ENCODE data around the gene CELF2.

Gene CELF2

DNA sequence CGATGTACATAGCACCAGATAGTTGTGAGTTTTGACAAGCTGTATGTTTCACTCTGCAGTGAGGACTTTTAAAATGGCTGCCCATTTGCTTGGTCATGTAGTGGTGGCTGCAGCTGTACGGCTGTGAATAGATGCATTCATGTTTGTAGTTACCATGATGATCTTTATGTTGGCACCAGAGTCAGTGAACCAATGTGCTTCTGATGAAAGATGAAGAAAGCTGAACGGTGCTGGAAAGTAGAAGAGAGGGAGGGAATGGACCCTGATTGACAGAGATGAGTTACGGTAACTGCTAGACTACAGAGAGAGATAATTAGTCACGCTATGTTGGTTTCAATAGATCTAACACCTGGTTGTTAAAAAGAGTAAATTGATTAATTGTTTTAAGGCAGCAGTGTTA lies 256.8 kb downstream of the CELF2 start:
- Histone ChIP-seq H3K4me2 (ENCODE audit: low read length) (no peak overlapping the region), H3K27me3 (ENCODE audit: control insufficient read depth, low read length) (peaks cover 40% of the 10 kb centered on the region), H3F3A (ENCODE audit: control insufficient read depth, insufficient read depth) (no peaks in the 10 kb centered on the region), H3K36me3 (ENCODE audit: control insufficient read depth, low read length) (no peaks in the 10 kb centered on the region), H4K20me1 (ENCODE audit: control insufficient read depth, insufficient read depth, low read depth, low read length) (no peaks in the 10 kb centered on the region), H3K4me3 (ENCODE audit: low read length) (no peak overlapping the region), H3K79me2 (ENCODE audit: control insufficient read depth, low read length) (no peaks in the 10 kb centered on the region), H3K9me3 (ENCODE audit: control insufficient read depth, insufficient read depth, low read length) (no peaks in the 10 kb centered on the region), H3K9me2 (replicated peaks; ENCODE audit: control insufficient read depth, low read length) (no peaks in the 10 kb centered on the region), H3K27ac (ENCODE audit: low read depth, low read length) (no peak overlapping the region), H3K4me1 (ENCODE audit: control insufficient read depth, low read length) (peaks cover 4% of the 10 kb centered on the region; the same call in 1 of the 2 replicates)
- TF ChIP-seq EZH2phosphoT487 (IDR thresholded peaks at IDR 0.05; ENCODE audit: borderline replicate concordance, low read length), result no peak
- TF ChIP-seq, protein P1, sequence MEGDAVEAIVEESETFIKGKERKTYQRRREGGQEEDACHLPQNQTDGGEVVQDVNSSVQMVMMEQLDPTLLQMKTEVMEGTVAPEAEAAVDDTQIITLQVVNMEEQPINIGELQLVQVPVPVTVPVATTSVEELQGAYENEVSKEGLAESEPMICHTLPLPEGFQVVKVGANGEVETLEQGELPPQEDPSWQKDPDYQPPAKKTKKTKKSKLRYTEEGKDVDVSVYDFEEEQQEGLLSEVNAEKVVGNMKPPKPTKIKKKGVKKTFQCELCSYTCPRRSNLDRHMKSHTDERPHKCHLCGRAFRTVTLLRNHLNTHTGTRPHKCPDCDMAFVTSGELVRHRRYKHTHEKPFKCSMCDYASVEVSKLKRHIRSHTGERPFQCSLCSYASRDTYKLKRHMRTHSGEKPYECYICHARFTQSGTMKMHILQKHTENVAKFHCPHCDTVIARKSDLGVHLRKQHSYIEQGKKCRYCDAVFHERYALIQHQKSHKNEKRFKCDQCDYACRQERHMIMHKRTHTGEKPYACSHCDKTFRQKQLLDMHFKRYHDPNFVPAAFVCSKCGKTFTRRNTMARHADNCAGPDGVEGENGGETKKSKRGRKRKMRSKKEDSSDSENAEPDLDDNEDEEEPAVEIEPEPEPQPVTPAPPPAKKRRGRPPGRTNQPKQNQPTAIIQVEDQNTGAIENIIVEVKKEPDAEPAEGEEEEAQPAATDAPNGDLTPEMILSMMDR (IDR thresholded peaks at IDR 0.05; ENCODE audit: low read depth, low read length, poor library complexity, severe bottlenecking), result no peak

GRCh38 chr10:11275651-11276050 lies 258.0 kb downstream of the CELF2 start:
- peaks cover 40% of the 10 kb centered on the region for H3K27me3 ChIP-seq (ENCODE audit: control insufficient read depth, low read length)
- H4K20me1 ChIP-seq (ENCODE audit: control insufficient read depth, insufficient read depth, low read depth, low read length), result no peaks in the 10 kb centered on the region
- H3K4me3 ChIP-seq (ENCODE audit: low read length), result no peak overlapping the region
- no peaks in the 10 kb centered on the region for H3K79me2 ChIP-seq (ENCODE audit: control insufficient read depth, low read length)
- H3K9me3 ChIP-seq (ENCODE audit: control insufficient read depth, insufficient read depth, low read length), result no peaks in the 10 kb centered on the region
- H3K27ac ChIP-seq (ENCODE audit: low read depth, low read length), result no peak overlapping the region
- no peak overlapping the region for H3K4me2 ChIP-seq (ENCODE audit: low read length)
- H3F3A ChIP-seq (ENCODE audit: control insufficient read depth, insufficient read depth), result no peaks in the 10 kb centered on the region
- no peaks in the 10 kb centered on the region for H3K36me3 ChIP-seq (ENCODE audit: control insufficient read depth, low read length)
- H3K9me2 ChIP-seq (replicated peaks; ENCODE audit: control insufficient read depth, low read length), result no peaks in the 10 kb centered on the region
- no peaks in the 10 kb centered on the region for H3K4me1 ChIP-seq (ENCODE audit: control insufficient read depth, low read length)
- no peak for TF ChIP-seq EZH2phosphoT487 (IDR thresholded peaks at IDR 0.05; ENCODE audit: borderline replicate concordance, low read length)
- TF ChIP-seq, protein P1 (IDR thresholded peaks at IDR 0.05; ENCODE audit: low read depth, low read length, poor library complexity, severe bottlenecking), result no peak

DNA sequence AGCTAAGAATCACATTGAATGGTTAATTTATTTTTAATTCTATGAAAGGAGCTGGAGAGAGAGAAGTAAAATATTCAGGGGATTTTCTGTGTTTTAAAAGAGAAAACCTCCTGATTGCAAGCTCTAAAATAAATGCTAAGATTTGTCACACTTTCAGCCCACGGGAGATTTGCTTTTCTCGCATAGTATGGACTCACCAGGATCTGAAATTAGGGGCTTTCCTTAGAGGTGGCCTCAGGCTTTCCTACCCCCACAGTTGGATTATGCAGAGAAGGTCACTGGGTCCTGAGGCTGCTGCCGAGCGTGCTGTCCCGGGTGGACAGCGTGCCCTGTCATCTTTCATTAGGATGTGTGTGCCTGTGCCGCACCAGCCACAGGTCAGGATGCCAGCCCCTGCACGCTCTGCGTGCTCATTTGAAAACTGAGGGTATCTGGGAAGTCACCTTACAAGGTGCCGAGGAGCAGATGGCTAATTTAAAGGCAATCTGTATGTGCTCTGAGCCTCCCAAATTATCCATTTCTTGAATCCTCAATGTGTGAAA lies 258.8 kb downstream of the CELF2 start:
- Histone ChIP-seq H3K27ac (ENCODE audit: low read depth, low read length) (no peak overlapping the region), H3K27me3 (ENCODE audit: control insufficient read depth, low read length) (peaks cover 34% of the 10 kb centered on the region), H3K4me2 (ENCODE audit: low read length) (no peak overlapping the region), H3F3A (ENCODE audit: control insufficient read depth, insufficient read depth) (no peaks in the 10 kb centered on the region), H3K36me3 (ENCODE audit: control insufficient read depth, low read length) (no peaks in the 10 kb centered on the region), H3K9me3 (ENCODE audit: control insufficient read depth, insufficient read depth, low read length) (no peaks in the 10 kb centered on the region), H4K20me1 (ENCODE audit: control insufficient read depth, insufficient read depth, low read depth, low read length) (no peaks in the 10 kb centered on the region), H3K9me2 (replicated peaks; ENCODE audit: control insufficient read depth, low read length) (no peaks in the 10 kb centered on the region), H3K4me3 (ENCODE audit: low read length) (no peak overlapping the region), H3K4me1 (ENCODE audit: control insufficient read depth, low read length) (no peaks in the 10 kb centered on the region), H3K79me2 (ENCODE audit: control insufficient read depth, low read length) (no peaks in the 10 kb centered on the region)
- TF ChIP-seq, protein P1 (IDR thresholded peaks at IDR 0.05; ENCODE audit: low read depth, low read length, poor library complexity, severe bottlenecking), result no peak
- TF ChIP-seq EZH2phosphoT487 (IDR thresholded peaks at IDR 0.05; ENCODE audit: borderline replicate concordance, low read length), result no peak

Measured in DOHH2 (cell line).